CD4-positive, alpha-beta T cell (primary cell): Measurements from ENCODE around the gene AFF3. TPM values are rescaled to one million over a fixed set of nuclear protein-coding genes. Genes with fewer than 3 reads are reported as not detected.

ENCODE experiments used
- ATAC-seq: fragments of 200-7000 bp; cut with Tn5 transposase; one replicate; pipeline ENCODE4 v1.10.0; 2022; ENCODE audit warnings: mild to moderate bottlenecking; ENCODE audit not compliant: poor library complexity
- CTCF ChIA-PET: fragments of 350-600 bp; sonication (Branson Sonifier 250); formaldehyde crosslinking; loops from one replicate; lab custom pipeline; 2021; ENCODE audit warnings: antibody characterized with exemption, inconsistent platforms; lab: Charles Lee
- POLR2A ChIA-PET: fragments of 350-600 bp; sonication (Branson Sonifier 250); formaldehyde crosslinking; loops from one replicate; lab custom pipeline; 2021; ENCODE audit warnings: antibody characterized with exemption, inconsistent platforms; lab: Charles Lee
- DNase-seq, 14 experiments: peaks; one replicate each; pipeline ENCODE4 v3.0.0-alpha.2; 2013 to 2020; ENCODE audit warnings: mixed read lengths in 2 of 14
- H3K27ac ChIP-seq, 2 donors: one replicate each; pipeline versions ENCODE4 v1.5.1 to v1.7.0; 2013; ENCODE audit warnings: low read length in 2 of 2, low read depth in 1 of 2, mild to moderate bottlenecking in 1 of 2
- H3K27me3 ChIP-seq, 2 experiments: 1 replicate in 1 of 2; 2 replicates in 1 of 2; pipeline versions ENCODE4 v1.6.1 to v1.7.0; 2013; ENCODE audit warnings: low read length in 2 of 2, control low read depth in 1 of 2, mild to moderate bottlenecking in 1 of 2, moderate library complexity in 1 of 2; ENCODE audit not compliant: insufficient read depth in 2 of 2, control insufficient read depth in 1 of 2
- H3K36me3 ChIP-seq: one replicate; pipeline ENCODE4 v1.6.1; 2013; ENCODE audit warnings: low read length, control low read depth; ENCODE audit not compliant: insufficient read depth
- H3K4me1 ChIP-seq: one replicate; pipeline ENCODE4 v1.6.1; 2013; ENCODE audit warnings: low read length, control low read depth; ENCODE audit not compliant: insufficient read depth
- H3K4me3 ChIP-seq: one replicate; pipeline ENCODE4 v1.5.1; 2013; ENCODE audit warnings: mild to moderate bottlenecking, low read length, moderate library complexity
- H3K9me3 ChIP-seq, 2 experiments: 1 replicate in 1 of 2; 2 replicates in 1 of 2; pipeline versions ENCODE4 v1.6.1 to v1.7.0; 2013; ENCODE audit warnings: low read length in 2 of 2, mild to moderate bottlenecking in 2 of 2, control low read depth in 1 of 2, moderate library complexity in 1 of 2; ENCODE audit not compliant: control insufficient read depth in 1 of 2, insufficient read depth in 1 of 2
- H3K27ac Mint-ChIP-seq: one replicate; pipeline ENCODE4 v1.8.0; 2020; ENCODE audit warnings: mixed read lengths
- H3K27me3 Mint-ChIP-seq: one replicate; pipeline ENCODE4 v1.8.0; 2021; ENCODE audit warnings: mixed read lengths
- H3K36me3 Mint-ChIP-seq: one replicate; pipeline ENCODE4 v1.8.0; 2021; ENCODE audit warnings: low read depth, mixed read lengths
- H3K4me1 Mint-ChIP-seq: one replicate; pipeline ENCODE4 v1.8.0; 2021; ENCODE audit warnings: low read depth, mixed read lengths
- H3K4me3 Mint-ChIP-seq: one replicate; pipeline ENCODE4 v1.8.0; 2020; ENCODE audit warnings: mild to moderate bottlenecking, mixed read lengths
- H3K9me3 Mint-ChIP-seq: one replicate; pipeline ENCODE4 v1.8.0; 2020; ENCODE audit warnings: mixed read lengths
- intact Hi-C, 2 experiments: fragments of 100-400 bp; cut with DNase I in 1 of 2; cut with micrococcal nuclease in 1 of 2; formaldehyde crosslinking; loops; one replicate each; pipeline versions ENCODE4 v1.15.1 to v1.9.0; 2023 to 2025; cut with DNase I, micrococcal nuclease
- total RNA-seq, 174 experiments: library from RNA in 2 of 174; stranded (reverse) in 2 of 174; gene quantifications; one replicate each; pipeline ENCODE4 v1.2.3 and lab custom pipeline; 2021 to 2026
- TF ChIP-seq, protein P1 (sequence below): fragments of 200-600 bp; IDR thresholded peaks from one replicate; pipeline ENCODE4 v1.8.0; 2022; ENCODE audit warnings: antibody characterized with exemption, mild to moderate bottlenecking

The AFF3 gene
- total RNA-seq, 2 experiments from 2014 or later = 15.4 to 15.7 TPM

DNA sequence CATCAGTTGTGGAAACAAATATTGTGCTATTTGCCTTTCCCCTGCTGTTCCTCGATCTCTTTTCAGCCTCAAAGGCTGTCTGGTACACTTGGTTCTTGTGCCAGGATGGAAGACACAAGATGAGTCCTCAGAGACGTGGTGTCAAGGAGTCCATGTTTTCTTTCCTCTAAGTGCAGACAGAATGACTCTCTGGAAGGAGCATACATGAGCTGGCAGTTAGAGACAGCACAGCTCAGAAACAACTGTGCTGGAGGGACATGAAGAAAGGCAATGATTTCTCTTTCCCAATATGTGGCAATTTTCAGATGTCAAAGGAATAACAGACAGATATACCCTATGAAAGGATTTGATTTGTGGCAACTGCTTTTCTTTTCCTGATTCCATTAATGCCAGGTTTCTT, 162.2 kb downstream of the AFF3 start:
- H3K9me3 ChIP-seq = no peaks in the 10 kb centered on the region
- no peaks in the 10 kb centered on the region for H3K27me3 ChIP-seq
- no peaks in the 10 kb centered on the region for H3K27me3 Mint-ChIP-seq
- no peak overlapping the region for H3K4me3 Mint-ChIP-seq
- TF ChIP-seq, protein P1, sequence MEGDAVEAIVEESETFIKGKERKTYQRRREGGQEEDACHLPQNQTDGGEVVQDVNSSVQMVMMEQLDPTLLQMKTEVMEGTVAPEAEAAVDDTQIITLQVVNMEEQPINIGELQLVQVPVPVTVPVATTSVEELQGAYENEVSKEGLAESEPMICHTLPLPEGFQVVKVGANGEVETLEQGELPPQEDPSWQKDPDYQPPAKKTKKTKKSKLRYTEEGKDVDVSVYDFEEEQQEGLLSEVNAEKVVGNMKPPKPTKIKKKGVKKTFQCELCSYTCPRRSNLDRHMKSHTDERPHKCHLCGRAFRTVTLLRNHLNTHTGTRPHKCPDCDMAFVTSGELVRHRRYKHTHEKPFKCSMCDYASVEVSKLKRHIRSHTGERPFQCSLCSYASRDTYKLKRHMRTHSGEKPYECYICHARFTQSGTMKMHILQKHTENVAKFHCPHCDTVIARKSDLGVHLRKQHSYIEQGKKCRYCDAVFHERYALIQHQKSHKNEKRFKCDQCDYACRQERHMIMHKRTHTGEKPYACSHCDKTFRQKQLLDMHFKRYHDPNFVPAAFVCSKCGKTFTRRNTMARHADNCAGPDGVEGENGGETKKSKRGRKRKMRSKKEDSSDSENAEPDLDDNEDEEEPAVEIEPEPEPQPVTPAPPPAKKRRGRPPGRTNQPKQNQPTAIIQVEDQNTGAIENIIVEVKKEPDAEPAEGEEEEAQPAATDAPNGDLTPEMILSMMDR = no peak
- H3K27ac Mint-ChIP-seq = no peak overlapping the region
- peaks cover 7% of the 10 kb centered on the region for H3K36me3 Mint-ChIP-seq
- intact Hi-C loops = no loop called here
- no peaks in the 10 kb centered on the region for H3K9me3 Mint-ChIP-seq
- H3K36me3 ChIP-seq = no peaks in the 10 kb centered on the region
- no peak for DNase-seq
- no peak for ATAC-seq
- H3K4me1 ChIP-seq = no peaks in the 10 kb centered on the region
- no peaks in the 10 kb centered on the region for H3K4me1 Mint-ChIP-seq
- H3K27ac ChIP-seq = no peak overlapping the region
- ChIA-PET POLR2A (no interaction called here), CTCF (no interaction called here)
- no peak overlapping the region for H3K4me3 ChIP-seq

DNA sequence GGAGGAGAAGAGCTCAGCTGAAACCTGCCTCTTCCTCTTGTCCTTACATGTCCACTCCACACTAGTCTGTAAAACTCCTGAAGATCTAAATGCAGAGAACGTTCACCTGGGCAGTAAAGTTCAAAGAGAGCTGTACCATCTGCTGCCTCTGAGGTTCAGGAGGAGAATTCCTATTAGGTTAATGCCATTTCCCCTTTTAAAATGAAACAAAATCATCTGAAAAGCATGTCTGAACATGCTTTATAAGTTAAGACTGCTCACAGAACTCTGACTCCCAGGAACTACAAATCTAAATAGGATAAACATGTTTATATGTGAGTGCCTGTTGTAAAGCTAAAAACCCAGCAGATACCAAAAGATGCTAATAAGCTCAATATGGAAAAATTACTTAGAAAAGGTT, 164.4 kb downstream of the AFF3 start:
- H3K4me1 ChIP-seq = no peaks in the 10 kb centered on the region
- Mint-ChIP-seq H3K36me3 (peaks cover 7% of the 10 kb centered on the region), H3K4me3 (no peak overlapping the region), H3K27me3 (no peaks in the 10 kb centered on the region), H3K4me1 (no peaks in the 10 kb centered on the region), H3K27ac (no peak overlapping the region), H3K9me3 (no peaks in the 10 kb centered on the region)
- H3K9me3 ChIP-seq = no peaks in the 10 kb centered on the region
- intact Hi-C loops = no loop called here
- CTCF ChIA-PET = interaction anchor here (0.5 kb wide), 2 partner anchors 58 to 162 kb away, joined by 3 to 5 read pairs; no protein-coding TSS in a partner anchor
- no peak for ATAC-seq
- no peaks in the 10 kb centered on the region for H3K27me3 ChIP-seq
- H3K36me3 ChIP-seq = no peaks in the 10 kb centered on the region
- POLR2A ChIA-PET = no interaction called here
- DNase-seq = no peak
- TF ChIP-seq, protein P1 = no peak
- H3K27ac ChIP-seq = no peak overlapping the region
- no peak overlapping the region for H3K4me3 ChIP-seq

DNA sequence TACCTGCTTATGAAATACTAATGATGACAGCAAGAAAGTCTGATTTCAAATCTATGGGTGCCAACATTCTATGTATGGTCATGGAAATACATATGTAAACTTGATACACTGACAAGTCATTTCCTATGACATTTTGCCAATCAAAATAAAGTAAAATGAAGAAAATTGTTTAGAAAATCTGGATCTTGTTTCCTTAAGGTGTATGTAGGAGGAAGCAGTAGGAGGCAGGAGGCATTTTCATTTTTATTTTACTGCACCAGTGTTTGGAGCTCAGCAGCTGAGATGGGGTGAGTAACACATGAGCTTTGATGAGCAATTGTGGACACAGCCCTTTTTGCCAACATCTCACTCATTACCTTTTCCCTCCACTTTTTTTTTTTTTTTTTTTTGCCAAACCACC, 167.0 kb downstream of the AFF3 start:
- H3K27me3 Mint-ChIP-seq = no peaks in the 10 kb centered on the region
- Histone ChIP-seq H3K27me3 (no peaks in the 10 kb centered on the region), H3K27ac (no peak overlapping the region), H3K4me1 (no peaks in the 10 kb centered on the region), H3K4me3 (no peak overlapping the region), H3K9me3 (no peaks in the 10 kb centered on the region), H3K36me3 (no peaks in the 10 kb centered on the region)
- ChIA-PET CTCF (no interaction called here), POLR2A (no interaction called here)
- TF ChIP-seq, protein P1 = no peak
- H3K27ac Mint-ChIP-seq = no peak overlapping the region
- intact Hi-C loops = no loop called here
- H3K9me3 Mint-ChIP-seq = no peaks in the 10 kb centered on the region
- DNase-seq (no peak), ATAC-seq (no peak)
- H3K4me1 Mint-ChIP-seq = no peaks in the 10 kb centered on the region
- no peak overlapping the region for H3K4me3 Mint-ChIP-seq
- H3K36me3 Mint-ChIP-seq = peaks cover 7% of the 10 kb centered on the region
